PFSK-1 (cell line): ENCODE results near the gene SP4. TPM values are rescaled to one million over a fixed set of nuclear protein-coding genes. Genes with fewer than 3 reads are reported as not detected.

Source experiments
- FOXP2 ChIP-seq: optimal IDR thresholded peaks from 2 replicates; pipeline ENCODE3; 2011; ENCODE audit warnings: borderline replicate concordance, control low read depth, inconsistent platforms; ENCODE audit not compliant: insufficient read depth; ENCODE audit errors: extremely low read length, extremely low read depth
- POLR2AphosphoS5 ChIP-seq: IDR thresholded peaks from 2 replicates; pipeline ENCODE4 v1.6.1; 2012; ENCODE audit warnings: low read depth, mild to moderate bottlenecking, control low read depth, low read length, moderate library complexity
- REST ChIP-seq, 2 experiments: IDR thresholded peaks; 2 replicates each; pipeline versions ENCODE4 v1.6.1 to v1.8.0; 2011 to 2012; ENCODE audit warnings: low read depth in 2 of 2, low read length in 2 of 2, control low read depth in 1 of 2, inconsistent platforms in 1 of 2, mild to moderate bottlenecking in 1 of 2, moderate library complexity in 1 of 2; ENCODE audit not compliant: insufficient read depth in 1 of 2
- SIN3A ChIP-seq: IDR thresholded peaks from 2 replicates; pipeline ENCODE4 v1.6.1; 2012; ENCODE audit warnings: mild to moderate bottlenecking, low read length, moderate library complexity, borderline replicate concordance; ENCODE audit not compliant: insufficient read depth
- TAF1 ChIP-seq: IDR thresholded peaks from 2 replicates; pipeline ENCODE4 v1.6.1; 2012; ENCODE audit warnings: low read length, control low read depth, borderline replicate concordance; ENCODE audit not compliant: insufficient read depth
- polyA plus RNA-seq: library from polyadenylated mRNA; unstranded; fragments of >200 nt; gene quantifications from one replicate; pipeline ENCODE4 v1.2.1, GENCODE V29; 2012; ENCODE audit warnings: low read depth, missing spikeins; ENCODE audit not compliant: insufficient read length

The SP4 gene
- 0.73 TPM for polyA plus RNA-seq

GRCh38 chr7:21427871-21428658 lies at the start of gene SP4:
Gene SP4, plus strand, starts transcription at chr7:21428083. Its CDS starts 169 bp downstream, at chr7:21428252.
- peak; percentile 62 for TF ChIP-seq FOXP2
- no peak for TF ChIP-seq SIN3A

GRCh38 chr7:21383227-21384220 lies 44.4 kb upstream of the SP4 start:
- TF ChIP-seq SIN3A = no peak
- no peak for TF ChIP-seq POLR2AphosphoS5
- no peak for TF ChIP-seq TAF1
- TF ChIP-seq FOXP2 = no peak
- TF ChIP-seq REST (IDR thresholded peaks at IDR 0.05; ENCODE audit: insufficient read depth in 1 of 2, low read depth in 2 of 2, low read length in 2 of 2) = no peak

- TF ChIP-seq SIN3A = no peak
- TF ChIP-seq POLR2AphosphoS5 = no peak
- no peak for TF ChIP-seq FOXP2
- no peak for TF ChIP-seq REST (IDR thresholded peaks at IDR 0.05; ENCODE audit: insufficient read depth in 1 of 2, low read depth in 2 of 2, low read length in 2 of 2)
- no peak for TF ChIP-seq TAF1
Measured at GRCh38 chr7:21393937-21394336, 33.9 kb upstream of the SP4 start.

GRCh38 chr7:21401944-21402343 lies 25.9 kb upstream of the SP4 start:
- TF ChIP-seq FOXP2 (no peak), REST (IDR thresholded peaks at IDR 0.05; ENCODE audit: insufficient read depth in 1 of 2, low read depth in 2 of 2, low read length in 2 of 2) (no peak), POLR2AphosphoS5 (no peak)

GRCh38 chr7:21407796-21408480 lies 19.9 kb upstream of the SP4 start:
- no peak for TF ChIP-seq FOXP2
- no peak for TF ChIP-seq REST (IDR thresholded peaks at IDR 0.05; ENCODE audit: insufficient read depth in 1 of 2, low read depth in 2 of 2, low read length in 2 of 2)
- no peak for TF ChIP-seq POLR2AphosphoS5
